Measurements from ENCODE around the gene EFNA5. TPM values are rescaled to one million over a fixed set of nuclear protein-coding genes. Genes with fewer than 3 reads are reported as not detected.
"Not testable (repeated sequence)": the region's sequence is repeated elsewhere in the genome, so short reads cannot be mapped to it uniquely, and the experiment has no call there.

Gene EFNA5
- total RNA-seq, 1 donor from 2014 or later: 12.0 TPM

- peaks cover 12% of the 10 kb centered on the region for H3K9me3 Mint-ChIP-seq (ENCODE audit: low read depth)
- H3K4me3 Mint-ChIP-seq (ENCODE audit: low read depth): no peak overlapping the region
- H3K27me3 Mint-ChIP-seq: peaks cover 4% of the 10 kb centered on the region
- no peaks in the 10 kb centered on the region for H3K36me3 Mint-ChIP-seq (ENCODE audit: insufficient read depth)
- H3K4me1 Mint-ChIP-seq (ENCODE audit: low read depth): no peaks in the 10 kb centered on the region
- no peak for TF ChIP-seq CTCF (IDR thresholded peaks at IDR 0.05; ENCODE audit: unreplicated experiment)
- no peak overlapping the region for H3K27ac Mint-ChIP-seq
- DNase-seq (ENCODE audit: low spot score, unreplicated experiment): no peak
Observed at GRCh38 chr5:107352576-107352975, 318.2 kb downstream of the EFNA5 start.

DNA sequence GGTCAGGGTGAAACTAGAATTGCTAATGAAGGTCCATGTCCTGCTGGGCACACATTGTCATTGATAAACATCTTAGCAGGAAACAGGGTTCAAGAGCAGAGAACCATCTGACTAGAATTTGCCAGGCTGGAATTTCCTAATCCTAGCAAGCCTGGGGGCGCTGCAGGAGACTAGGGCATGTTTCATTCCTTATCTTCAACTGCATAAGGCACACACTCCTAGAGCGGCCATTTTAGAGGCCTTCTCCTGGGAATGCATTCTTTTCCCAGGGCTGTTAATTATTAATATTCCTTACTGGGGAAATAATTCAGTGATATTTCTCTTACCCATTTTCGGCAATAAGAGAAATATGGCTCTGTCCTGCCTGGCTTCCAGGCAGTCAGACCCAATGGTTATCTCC, 324.2 kb downstream of the EFNA5 start:
- not testable (repeated sequence) for H3K36me3 Mint-ChIP-seq (ENCODE audit: insufficient read depth); DNase-seq (ENCODE audit: low spot score, unreplicated experiment); H3K27me3 Mint-ChIP-seq; H3K27ac Mint-ChIP-seq; H3K4me1 Mint-ChIP-seq (ENCODE audit: low read depth); H3K4me3 Mint-ChIP-seq (ENCODE audit: low read depth)
- peaks cover 37% of the 10 kb centered on the region for H3K9me3 Mint-ChIP-seq (ENCODE audit: low read depth)

- Mint-ChIP-seq H3K36me3 (ENCODE audit: insufficient read depth) (peaks cover 6% of the 10 kb centered on the region), H3K4me1 (ENCODE audit: low read depth) (no peaks in the 10 kb centered on the region), H3K9me3 (ENCODE audit: low read depth) (peaks cover 25% of the 10 kb centered on the region), H3K4me3 (ENCODE audit: low read depth) (no peak overlapping the region), H3K27me3 (no peaks in the 10 kb centered on the region), H3K27ac (no peak overlapping the region)
- DNase-seq (ENCODE audit: low spot score, unreplicated experiment): no peak
- TF ChIP-seq CTCF (IDR thresholded peaks at IDR 0.05; ENCODE audit: unreplicated experiment): no peak
Observed at GRCh38 chr5:107342371-107342770, 328.4 kb downstream of the EFNA5 start.

- no peaks in the 10 kb centered on the region for H3K27me3 Mint-ChIP-seq
- no peak for DNase-seq (ENCODE audit: low spot score, unreplicated experiment)
- no peak overlapping the region for H3K4me3 Mint-ChIP-seq (ENCODE audit: low read depth)
Observed at GRCh38 chr5:107341376-107342084, 329.2 kb downstream of the EFNA5 start.

DNA sequence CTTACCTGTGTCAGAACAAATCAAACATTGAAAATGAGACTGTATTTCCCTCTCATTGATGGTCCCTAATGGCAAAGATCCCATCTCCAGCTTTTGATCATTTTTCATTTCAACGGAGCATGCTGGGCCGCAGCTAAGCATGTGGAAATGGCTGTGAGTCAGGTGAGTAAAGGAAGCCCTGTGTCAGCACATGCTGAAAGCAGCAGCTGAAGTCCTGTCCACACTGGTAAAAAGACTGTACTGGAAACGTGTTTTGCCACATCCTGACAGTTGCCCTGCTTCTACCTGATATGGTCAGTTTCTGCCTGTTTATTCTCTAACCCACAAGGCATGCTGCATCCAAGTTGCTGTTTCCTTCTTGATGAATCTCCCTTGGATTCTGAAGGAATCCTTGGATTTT, 330.1 kb downstream of the EFNA5 start:
- Mint-ChIP-seq H3K4me1 (ENCODE audit: low read depth) (no peaks in the 10 kb centered on the region), H3K27ac (no peak overlapping the region), H3K4me3 (ENCODE audit: low read depth) (no peak overlapping the region), H3K9me3 (ENCODE audit: low read depth) (peaks cover 14% of the 10 kb centered on the region), H3K36me3 (ENCODE audit: insufficient read depth) (peaks cover 3% of the 10 kb centered on the region), H3K27me3 (no peaks in the 10 kb centered on the region)
- no peak for TF ChIP-seq CTCF (IDR thresholded peaks at IDR 0.05; ENCODE audit: unreplicated experiment)
- DNase-seq (ENCODE audit: low spot score, unreplicated experiment): no peak

More at GRCh38 chr5:107341376-107342084, 329.2 kb downstream of the EFNA5 start:
- TF ChIP-seq CTCF (IDR thresholded peaks at IDR 0.05; ENCODE audit: unreplicated experiment): no peak
- no peaks in the 10 kb centered on the region for H3K4me1 Mint-ChIP-seq (ENCODE audit: low read depth)
- H3K9me3 Mint-ChIP-seq (ENCODE audit: low read depth): peaks cover 19% of the 10 kb centered on the region
- no peak overlapping the region for H3K27ac Mint-ChIP-seq
- peaks cover 6% of the 10 kb centered on the region for H3K36me3 Mint-ChIP-seq (ENCODE audit: insufficient read depth)

- TF ChIP-seq CTCF (IDR thresholded peaks at IDR 0.05; ENCODE audit: unreplicated experiment): no peak
- Mint-ChIP-seq H3K36me3 (ENCODE audit: insufficient read depth) (no peaks in the 10 kb centered on the region), H3K27ac (no peak overlapping the region), H3K27me3 (no peaks in the 10 kb centered on the region), H3K9me3 (ENCODE audit: low read depth) (no peaks in the 10 kb centered on the region), H3K4me1 (ENCODE audit: low read depth) (no peaks in the 10 kb centered on the region), H3K4me3 (ENCODE audit: low read depth) (no peak overlapping the region)
- no peak for DNase-seq (ENCODE audit: low spot score, unreplicated experiment)
Observed at GRCh38 chr5:107338335-107338734, 332.4 kb downstream of the EFNA5 start.

Measured in progenitor cell of endocrine pancreas (in vitro differentiated cells).